ENCODE results near the gene RRAGC. TPM values are rescaled to one million over a fixed set of nuclear protein-coding genes. Genes with fewer than 3 reads are reported as not detected.

Gene RRAGC
- total RNA-seq, 4 donors from 2014 or later: 48.4 to 90.8 (median 53.5) TPM

DNA sequence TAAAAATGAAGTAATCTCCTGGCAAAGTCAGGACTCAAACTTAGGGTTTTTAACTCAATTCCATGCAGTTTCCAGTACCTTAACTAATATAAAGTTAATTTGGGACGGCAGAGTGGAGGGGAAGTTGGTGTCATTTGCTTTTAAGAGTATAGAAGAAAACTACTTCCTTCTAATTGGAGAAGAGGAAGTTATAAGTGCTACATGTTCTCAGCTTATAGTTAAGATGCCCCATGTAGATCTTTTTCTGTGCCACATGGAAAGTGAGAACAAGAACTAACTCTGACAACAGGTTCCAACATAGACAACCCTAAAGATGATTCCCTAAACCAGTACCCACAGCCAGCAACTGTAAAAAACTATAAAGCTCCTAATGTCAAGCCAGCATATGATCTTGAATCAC is 11.5 kb downstream of the RRAGC start:
- TF ChIP-seq, protein P1, sequence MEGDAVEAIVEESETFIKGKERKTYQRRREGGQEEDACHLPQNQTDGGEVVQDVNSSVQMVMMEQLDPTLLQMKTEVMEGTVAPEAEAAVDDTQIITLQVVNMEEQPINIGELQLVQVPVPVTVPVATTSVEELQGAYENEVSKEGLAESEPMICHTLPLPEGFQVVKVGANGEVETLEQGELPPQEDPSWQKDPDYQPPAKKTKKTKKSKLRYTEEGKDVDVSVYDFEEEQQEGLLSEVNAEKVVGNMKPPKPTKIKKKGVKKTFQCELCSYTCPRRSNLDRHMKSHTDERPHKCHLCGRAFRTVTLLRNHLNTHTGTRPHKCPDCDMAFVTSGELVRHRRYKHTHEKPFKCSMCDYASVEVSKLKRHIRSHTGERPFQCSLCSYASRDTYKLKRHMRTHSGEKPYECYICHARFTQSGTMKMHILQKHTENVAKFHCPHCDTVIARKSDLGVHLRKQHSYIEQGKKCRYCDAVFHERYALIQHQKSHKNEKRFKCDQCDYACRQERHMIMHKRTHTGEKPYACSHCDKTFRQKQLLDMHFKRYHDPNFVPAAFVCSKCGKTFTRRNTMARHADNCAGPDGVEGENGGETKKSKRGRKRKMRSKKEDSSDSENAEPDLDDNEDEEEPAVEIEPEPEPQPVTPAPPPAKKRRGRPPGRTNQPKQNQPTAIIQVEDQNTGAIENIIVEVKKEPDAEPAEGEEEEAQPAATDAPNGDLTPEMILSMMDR (IDR thresholded peaks at IDR 0.05; ENCODE audit: low read depth): no peak

DNA sequence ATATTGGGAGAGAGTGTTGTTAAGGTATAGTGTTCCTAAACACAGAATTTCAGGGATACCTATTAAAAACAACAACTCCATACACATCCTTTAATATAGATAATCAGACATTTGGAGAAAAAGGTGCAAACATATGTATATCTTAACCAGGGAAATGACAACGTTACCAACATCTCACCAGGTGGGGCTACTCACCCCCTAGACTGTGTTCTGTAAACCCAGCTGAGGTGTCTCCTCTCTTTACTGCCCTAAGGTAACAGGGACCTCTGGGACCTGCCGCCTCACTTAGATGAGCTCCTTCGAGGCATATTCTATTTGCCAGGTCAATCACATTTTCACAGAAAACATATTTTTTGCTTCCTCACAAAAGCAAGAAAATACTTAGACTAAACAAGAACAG is 13.4 kb downstream of the RRAGC start:
- TF ChIP-seq, protein P1 (IDR thresholded peaks at IDR 0.05; ENCODE audit: low read depth): no peak

DNA sequence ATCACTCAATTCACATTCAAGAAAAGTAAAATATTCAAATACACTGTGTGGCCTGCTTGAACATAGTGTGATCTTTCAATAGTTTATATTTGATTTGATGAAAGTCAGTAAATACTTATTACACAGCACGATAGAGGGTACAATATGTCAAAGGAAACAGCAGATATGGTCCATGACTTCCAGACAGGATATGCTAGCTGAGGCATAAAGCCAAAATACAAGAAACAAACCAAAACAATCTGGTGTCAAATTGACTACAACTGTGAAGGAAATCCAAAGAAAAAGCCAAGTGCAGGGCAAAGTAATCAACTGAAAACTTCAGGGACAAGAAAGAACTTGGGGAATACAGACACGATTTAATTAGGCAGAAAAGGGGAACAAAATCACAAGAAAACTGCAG is 19.3 kb downstream of the RRAGC start:
- TF ChIP-seq, protein P1 (IDR thresholded peaks at IDR 0.05; ENCODE audit: low read depth): no peak

DNA sequence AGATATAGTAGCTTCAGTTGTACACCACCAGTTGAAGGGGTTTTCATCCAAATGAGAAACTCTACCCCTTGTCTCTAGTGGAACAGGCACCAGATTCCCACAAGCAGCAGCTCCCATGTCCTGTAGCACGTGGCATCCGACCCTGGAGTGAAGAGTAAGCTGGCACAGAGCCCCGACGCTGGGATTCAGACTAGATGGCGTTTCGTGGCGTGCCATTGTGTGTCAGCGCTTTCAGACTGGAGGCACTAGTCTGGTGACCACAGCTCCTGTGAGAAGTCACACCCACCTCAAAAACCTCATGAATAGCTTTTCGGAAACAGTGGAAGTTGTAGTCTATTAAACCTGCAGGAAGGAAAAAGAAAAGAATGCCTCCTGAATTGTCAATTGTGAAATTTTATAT is 20.2 kb downstream of the RRAGC start:
- TF ChIP-seq, protein P1 (IDR thresholded peaks at IDR 0.05; ENCODE audit: low read depth): no peak

DNA sequence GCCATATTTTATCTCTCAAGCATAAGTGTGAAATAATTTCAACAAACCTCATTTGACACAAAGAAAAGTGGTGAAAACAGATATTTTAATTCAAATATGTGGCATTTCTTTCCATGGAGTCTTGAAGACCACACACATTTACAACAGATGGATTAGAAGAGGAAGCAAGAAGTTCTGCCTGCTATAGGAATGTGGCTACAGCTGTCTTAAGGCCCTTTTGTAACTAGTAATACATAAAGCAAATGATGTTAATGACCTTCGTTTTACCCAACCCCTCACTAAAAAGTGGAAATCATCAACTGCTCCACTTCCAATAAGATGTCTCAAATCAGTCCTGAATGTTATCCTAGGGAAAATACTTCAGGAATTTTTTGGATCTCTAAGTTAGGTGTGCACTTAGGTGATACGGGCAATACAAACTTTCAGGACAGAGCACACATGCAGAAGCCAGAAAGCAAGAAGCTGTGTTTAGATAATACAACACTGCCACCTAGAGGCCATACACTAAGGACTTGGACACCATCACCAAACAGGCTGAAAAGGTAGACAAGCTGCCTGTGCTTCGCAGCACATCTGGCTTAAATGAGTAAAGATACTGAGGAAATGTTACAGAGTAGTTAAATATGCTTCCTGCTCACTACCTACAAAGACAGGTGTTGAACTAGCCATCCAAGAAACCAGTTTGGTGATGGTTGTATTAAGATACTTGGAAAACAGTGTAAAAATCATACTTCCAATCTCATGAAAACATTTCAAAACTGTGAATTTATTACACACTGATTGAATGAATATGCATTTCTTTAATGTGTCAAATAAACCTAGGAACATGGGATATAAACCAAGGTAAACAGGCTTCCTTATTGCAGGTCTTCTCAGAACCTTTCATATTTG is 24.4 kb downstream of the RRAGC start:
- TF ChIP-seq, protein P1 (IDR thresholded peaks at IDR 0.05; ENCODE audit: low read depth): no peak

DNA sequence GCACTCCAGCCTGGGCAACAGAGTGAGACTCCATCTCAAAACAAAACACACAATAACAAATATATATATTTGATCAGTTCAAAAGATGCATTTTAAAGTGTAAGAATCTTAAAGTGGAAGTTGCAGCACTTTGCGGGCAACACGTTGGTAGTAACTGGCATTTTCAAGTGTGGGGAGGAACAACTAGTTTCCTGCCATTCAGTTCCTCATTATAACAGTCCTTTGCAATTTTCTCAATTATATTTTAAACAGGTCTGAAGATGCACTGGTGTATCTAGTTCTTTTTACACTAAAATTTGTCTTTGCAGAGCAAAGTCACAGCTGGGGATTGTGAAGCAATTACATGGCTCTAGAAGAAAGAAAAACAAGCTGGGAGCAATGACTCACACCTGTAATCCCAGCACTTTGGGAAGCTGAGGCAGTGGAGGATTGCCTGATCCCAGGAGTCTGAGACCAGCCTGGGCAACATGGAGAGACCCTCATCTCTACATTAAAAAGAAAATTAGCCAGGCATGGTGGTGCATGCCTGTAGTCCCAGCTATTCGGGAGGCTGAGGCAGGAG is 25.3 kb downstream of the RRAGC start:
- TF ChIP-seq, protein P1 (IDR thresholded peaks at IDR 0.05; ENCODE audit: low read depth): no peak

DNA sequence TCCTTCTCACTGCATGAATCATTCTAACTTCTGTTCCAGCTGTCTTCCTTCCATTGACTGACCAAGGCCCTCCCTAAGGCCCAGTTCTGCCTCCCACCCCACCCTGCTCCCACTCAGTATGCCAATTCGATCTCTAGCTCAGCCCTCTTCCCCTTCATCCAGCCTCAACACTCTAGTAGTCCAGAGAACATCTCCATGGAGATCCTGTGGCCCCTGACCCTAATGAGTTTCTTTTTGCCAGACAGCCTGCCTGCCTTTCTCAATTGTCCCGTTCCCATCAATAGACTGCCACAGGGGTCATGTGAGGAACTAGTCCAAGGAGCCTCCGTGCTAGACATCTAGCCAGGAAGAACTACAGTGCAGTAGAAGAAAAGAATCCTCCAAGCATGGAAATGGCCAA is 26.4 kb downstream of the RRAGC start:
- TF ChIP-seq, protein P1 (IDR thresholded peaks at IDR 0.05; ENCODE audit: low read depth): no peak
